GM23338 (cell line): ENCODE measurements around the gene LDAF1. TPM values are rescaled to one million over a fixed set of nuclear protein-coding genes. Genes with fewer than 3 reads are reported as not detected.

Source experiments
- ATAC-seq: fragments of 200-7000 bp; cut with Tn5 transposase; 3 replicates; pipeline ENCODE4 v1.9.1; 2020
- DNase-seq: peaks from one replicate; pipeline ENCODE4 v3.0.0-alpha.2; 2015; ENCODE audit warnings: low spot score
- H2AFZ ChIP-seq: fragments of 200-600 bp; sonication (generic); 2 replicates; pipeline ENCODE4 v1.8.0; 2016; ENCODE audit warnings: antibody characterized with exemption, mild to moderate bottlenecking, moderate library complexity
- H3F3A ChIP-seq: fragments of 200-600 bp; sonication (generic); replicated peaks from 2 replicates; pipeline ENCODE4 v1.8.0; 2017; ENCODE audit warnings: antibody characterized with exemption, mixed run types, low read depth
- H3K27ac ChIP-seq: fragments of 200-600 bp; sonication (generic); 2 replicates; pipeline ENCODE4 v1.6.1; 2016; ENCODE audit warnings: low read depth
- H3K27me3 ChIP-seq: fragments of 200-600 bp; sonication (generic); 2 replicates; pipeline ENCODE4 v1.8.0; 2016; ENCODE audit warnings: mild to moderate bottlenecking, mixed run types, moderate library complexity; ENCODE audit not compliant: insufficient read depth
- H3K36me3 ChIP-seq: fragments of 200-600 bp; sonication (generic); 2 replicates; pipeline ENCODE4 v1.8.0; 2016; ENCODE audit warnings: mild to moderate bottlenecking; ENCODE audit not compliant: insufficient read depth
- H3K4me1 ChIP-seq: fragments of 200-600 bp; sonication (generic); 2 replicates; pipeline ENCODE4 v1.8.0; 2016; ENCODE audit warnings: mild to moderate bottlenecking, moderate library complexity; ENCODE audit not compliant: insufficient read depth
- H3K4me2 ChIP-seq: fragments of 200-600 bp; sonication (generic); 2 replicates; pipeline ENCODE4 v1.7.1; 2017; ENCODE audit warnings: mixed run types
- H3K4me3 ChIP-seq: fragments of 200-600 bp; sonication (generic); 2 replicates; pipeline ENCODE4 v1.6.1; 2016; ENCODE audit warnings: mixed run types
- H3K79me2 ChIP-seq: fragments of 200-600 bp; sonication (generic); replicated peaks from 2 replicates; pipeline ENCODE4 v1.8.0; 2017; ENCODE audit warnings: mild to moderate bottlenecking; ENCODE audit not compliant: insufficient read depth
- H3K9me2 ChIP-seq: fragments of 200-600 bp; sonication (generic); 2 replicates; pipeline ENCODE4 v1.8.0; 2017; ENCODE audit not compliant: insufficient read depth
- H4K20me1 ChIP-seq: fragments of 200-600 bp; sonication (generic); replicated peaks from 2 replicates; pipeline ENCODE4 v1.8.0; 2017; ENCODE audit warnings: mild to moderate bottlenecking; ENCODE audit not compliant: insufficient read depth
- H3K27ac Mint-ChIP-seq: 2 replicates; pipeline ENCODE4 v1.8.0; 2020; ENCODE audit warnings: inconsistent platforms, mild to moderate bottlenecking, moderate library complexity, mixed read lengths
- H3K27me3 Mint-ChIP-seq: 3 replicates; pipeline ENCODE4 v1.8.0; 2022; ENCODE audit warnings: low read depth, mild to moderate bottlenecking, moderate library complexity, mixed read lengths, inconsistent platforms; ENCODE audit not compliant: insufficient read depth, poor library complexity
- H3K36me3 Mint-ChIP-seq: 3 replicates; pipeline ENCODE4 v1.8.0; 2021; ENCODE audit warnings: low read depth, mild to moderate bottlenecking, inconsistent platforms, moderate library complexity, mixed read lengths
- H3K4me1 Mint-ChIP-seq: 3 replicates; pipeline ENCODE4 v1.8.0; 2020; ENCODE audit warnings: mild to moderate bottlenecking, inconsistent platforms, mixed read lengths
- H3K4me3 Mint-ChIP-seq: 3 replicates; pipeline ENCODE4 v1.8.0; 2021; ENCODE audit warnings: moderate library complexity, mild to moderate bottlenecking, inconsistent platforms, mixed read lengths
- H3K9me3 Mint-ChIP-seq: 3 replicates; pipeline ENCODE4 v1.8.0; 2020; ENCODE audit warnings: moderate library complexity, mild to moderate bottlenecking, inconsistent platforms, mixed read lengths
- CREB1 ChIP-seq: fragments of 250-450 bp; sonication (Bioruptor Pico); IDR thresholded peaks from 2 replicates; pipeline ENCODE4 v1.5.0; 2020; ENCODE audit warnings: low read depth, mild to moderate bottlenecking, moderate library complexity
- CTCF ChIP-seq, 2 experiments: fragments of 200-600 bp in 1 of 2; sonication (generic) in 1 of 2; conservative IDR thresholded peaks; 2 replicates each; pipeline versions ENCODE4 v1.5.1 to v1.6.1; 2016 to 2017; ENCODE audit warnings: antibody characterized with exemption in 2 of 2, low read depth in 2 of 2, mild to moderate bottlenecking in 2 of 2, moderate library complexity in 1 of 2
- JUNB ChIP-seq: IDR thresholded peaks from one replicate; pipeline ENCODE4 v1.6.1; 2016; ENCODE audit warnings: antibody characterized with exemption; ENCODE audit not compliant: unreplicated experiment
- NANOG ChIP-seq: IDR thresholded peaks from 2 replicates; pipeline ENCODE4 v1.6.1; 2016; ENCODE audit warnings: antibody characterized with exemption, borderline replicate concordance
- POLR2AphosphoS5 ChIP-seq: IDR thresholded peaks from 2 replicates; pipeline ENCODE4 v1.6.1; 2016; ENCODE audit warnings: antibody characterized with exemption, low read depth
- ZNF114 ChIP-seq: fragments of 250-450 bp; sonication (Bioruptor Pico); IDR thresholded peaks from 2 replicates; pipeline ENCODE4 v1.5.0; 2020; ENCODE audit warnings: mild to moderate bottlenecking, moderate library complexity
- ZNF462 ChIP-seq: fragments of 250-450 bp; sonication (Bioruptor Pico); IDR thresholded peaks from 2 replicates; pipeline ENCODE4 v1.5.0; 2020; ENCODE audit warnings: mild to moderate bottlenecking, moderate library complexity
- polyA plus RNA-seq: library from polyadenylated mRNA; unstranded; fragments of >200 nt; fragmentation: Nextera tagmentation; extraction: Ambion mirVana; gene quantifications from 2 replicates; pipeline ENCODE4 v1.2.1, GENCODE V29; 2016
- total RNA-seq: library from RNA; depleted of rRNA; stranded (reverse); fragments of >200 nt; shearing (Covaris generic); gene quantifications from 2 replicates; pipeline ENCODE4 v1.2.3, GENCODE V29; 2014

Gene LDAF1
- total and polyA plus RNA-seq, 2 experiments from 2014 or later, result 20.5 to 33.8 TPM

GRCh38 chr16:21190013-21190412 is 31.5 kb downstream of the LDAF1 start:
- Histone ChIP-seq H3F3A (no peaks in the 10 kb centered on the region), H2AFZ (no peak overlapping the region), H3K9me2 (no peaks in the 10 kb centered on the region), H3K27ac (no peak overlapping the region), H3K4me2 (no peak overlapping the region), H3K4me3 (no peak overlapping the region), H3K4me1 (no peaks in the 10 kb centered on the region), H3K79me2 (no peaks in the 10 kb centered on the region), H3K36me3 (no peaks in the 10 kb centered on the region), H4K20me1 (no peaks in the 10 kb centered on the region), H3K27me3 (no peaks in the 10 kb centered on the region)
- DNase-seq (no peak), ATAC-seq (no peak)
- peaks cover 2% of the 10 kb centered on the region for H3K27me3 Mint-ChIP-seq
- H3K9me3 Mint-ChIP-seq, result no peaks in the 10 kb centered on the region
- H3K4me1 Mint-ChIP-seq, result no peaks in the 10 kb centered on the region
- no peak overlapping the region for H3K27ac Mint-ChIP-seq
- no peak for TF ChIP-seq ZNF114 (CRISPR knock-in tag)
- no peak for TF ChIP-seq CREB1 (CRISPR knock-in tag)
- no peak for TF ChIP-seq POLR2AphosphoS5
- no peak for TF ChIP-seq CTCF (conservative IDR thresholded peaks at IDR 0.05; ENCODE audit: low read depth in 2 of 2)
- TF ChIP-seq JUNB, result no peak
- no peak for TF ChIP-seq NANOG
- no peak for TF ChIP-seq ZNF462 (CRISPR knock-in tag)
- no peaks in the 10 kb centered on the region for H3K36me3 Mint-ChIP-seq
- H3K4me3 Mint-ChIP-seq, result no peak overlapping the region
